ENCODE data around the gene ZNF675. TPM values are rescaled to one million over a fixed set of nuclear protein-coding genes. Genes with fewer than 3 reads are reported as not detected.

Gene ZNF675
- total and polyA plus RNA-seq, 12 donors = 3.8 to 34.5 (median 10.8) TPM

DNA sequence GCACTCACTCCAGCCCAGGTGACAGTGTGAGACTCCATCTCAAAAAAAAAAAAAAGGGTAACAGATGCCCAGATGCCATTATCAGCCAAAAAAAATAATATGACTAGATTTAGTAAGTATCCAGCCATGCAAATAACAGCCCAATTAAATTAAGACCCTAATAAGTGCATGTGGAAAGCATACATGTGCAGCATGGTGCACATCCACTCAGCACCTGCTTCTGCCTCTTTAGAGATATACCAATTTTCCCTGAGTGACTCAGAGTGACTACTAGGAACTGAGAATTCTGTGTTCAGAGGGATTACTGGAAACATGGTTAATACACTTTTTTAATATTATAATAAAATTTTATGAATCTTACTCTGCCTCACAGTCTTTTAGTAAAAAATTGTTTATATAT is 29.8 kb upstream of the ZNF675 start:
- no peak for TF ChIP-seq POLR2A (IDR thresholded peaks at IDR 0.05)
- TF ChIP-seq, protein P1, sequence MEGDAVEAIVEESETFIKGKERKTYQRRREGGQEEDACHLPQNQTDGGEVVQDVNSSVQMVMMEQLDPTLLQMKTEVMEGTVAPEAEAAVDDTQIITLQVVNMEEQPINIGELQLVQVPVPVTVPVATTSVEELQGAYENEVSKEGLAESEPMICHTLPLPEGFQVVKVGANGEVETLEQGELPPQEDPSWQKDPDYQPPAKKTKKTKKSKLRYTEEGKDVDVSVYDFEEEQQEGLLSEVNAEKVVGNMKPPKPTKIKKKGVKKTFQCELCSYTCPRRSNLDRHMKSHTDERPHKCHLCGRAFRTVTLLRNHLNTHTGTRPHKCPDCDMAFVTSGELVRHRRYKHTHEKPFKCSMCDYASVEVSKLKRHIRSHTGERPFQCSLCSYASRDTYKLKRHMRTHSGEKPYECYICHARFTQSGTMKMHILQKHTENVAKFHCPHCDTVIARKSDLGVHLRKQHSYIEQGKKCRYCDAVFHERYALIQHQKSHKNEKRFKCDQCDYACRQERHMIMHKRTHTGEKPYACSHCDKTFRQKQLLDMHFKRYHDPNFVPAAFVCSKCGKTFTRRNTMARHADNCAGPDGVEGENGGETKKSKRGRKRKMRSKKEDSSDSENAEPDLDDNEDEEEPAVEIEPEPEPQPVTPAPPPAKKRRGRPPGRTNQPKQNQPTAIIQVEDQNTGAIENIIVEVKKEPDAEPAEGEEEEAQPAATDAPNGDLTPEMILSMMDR (IDR thresholded peaks at IDR 0.05) = no peak
- Histone ChIP-seq H3K27me3 (no peaks in the 10 kb centered on the region), H3K36me3 (replicated peaks in 1 of 2) (no peaks in the 10 kb centered on the region), H3K27ac (no peak overlapping the region), H3K9me3 (replicated peaks in 1 of 3) (peaks cover 0 to 4% (median 0%) of the 10 kb centered on the region in 3 donors), H3K4me3 (no peak overlapping the region), H3K4me1 (replicated peaks in 1 of 2) (no peaks in the 10 kb centered on the region)
- intact Hi-C loops (cut with DNase I) = no loop called here
- no peak for DNase-seq

DNA sequence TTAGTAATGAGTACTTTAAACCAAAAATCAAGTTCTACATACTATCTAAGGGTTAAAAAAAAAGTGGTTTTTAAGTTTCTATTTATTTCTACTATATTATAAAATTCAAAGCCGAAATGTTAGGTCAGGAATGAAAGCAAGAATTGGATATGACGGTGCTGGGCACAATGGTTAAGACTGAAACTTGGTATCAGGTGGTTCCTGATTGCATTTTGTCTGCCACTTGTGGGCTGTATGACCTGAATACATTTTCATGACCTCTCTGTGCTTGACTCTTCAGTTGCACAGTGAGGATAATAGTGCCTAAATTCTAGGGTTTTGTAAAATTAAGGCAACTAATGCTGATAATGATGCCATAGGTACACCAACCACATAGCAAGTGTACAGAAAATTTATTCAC is 22.3 kb upstream of the ZNF675 start:
- no peak overlapping the region for H3K4me3 ChIP-seq
- H3K4me1 ChIP-seq (replicated peaks in 1 of 2) = no peaks in the 10 kb centered on the region
- no peaks in the 10 kb centered on the region for H3K36me3 ChIP-seq (replicated peaks in 1 of 2)
- H3K27me3 ChIP-seq = no peaks in the 10 kb centered on the region
- 33 to 42% (median 38%) methylated on average over 2 of the region's 2 CpGs for WGBS, 4 donors
- TF ChIP-seq, protein P1 (IDR thresholded peaks at IDR 0.05) = no peak
- TF ChIP-seq POLR2A (IDR thresholded peaks at IDR 0.05) = no peak
- no peak for DNase-seq
- no peak overlapping the region for H3K27ac ChIP-seq
- intact Hi-C loops (cut with DNase I) = no loop called here
- no peaks in the 10 kb centered on the region for H3K9me3 ChIP-seq (replicated peaks in 1 of 3)

GRCh38 chr19:23706657-23707056 is 19.6 kb upstream of the ZNF675 start:
- intact Hi-C loops (cut with DNase I) = no loop called here
- Histone ChIP-seq H3K36me3 (replicated peaks in 1 of 2) (no peaks in the 10 kb centered on the region), H3K4me3 (no peak overlapping the region), H3K27me3 (no peaks in the 10 kb centered on the region), H3K4me1 (replicated peaks in 1 of 2) (no peaks in the 10 kb centered on the region), H3K27ac (no peak overlapping the region), H3K9me3 (replicated peaks in 1 of 3) (no peaks in the 10 kb centered on the region)
- DNase-seq = no peak
- 44 to 89% (median 69%) methylated on average over 1 of the region's 1 CpG for WGBS, 4 donors
- TF ChIP-seq POLR2A (IDR thresholded peaks at IDR 0.05) = no peak
- TF ChIP-seq, protein P1 (IDR thresholded peaks at IDR 0.05) = no peak

GRCh38 chr19:23699521-23699860 is 12.5 kb upstream of the ZNF675 start:
- no peak for TF ChIP-seq POLR2A (IDR thresholded peaks at IDR 0.05)
- TF ChIP-seq, protein P1 (IDR thresholded peaks at IDR 0.05) = no peak
- WGBS, 4 donors = 71 to 94% (median 88%) methylated on average over 2 of the region's 2 CpGs

More at GRCh38 chr19:23699521-23699860, 12.5 kb upstream of the ZNF675 start:
- H3K4me1 ChIP-seq (replicated peaks in 1 of 2) = no peaks in the 10 kb centered on the region
- no peaks in the 10 kb centered on the region for H3K36me3 ChIP-seq (replicated peaks in 1 of 2)
- no peak overlapping the region for H3K27ac ChIP-seq
- H3K4me3 ChIP-seq = no peak overlapping the region
- intact Hi-C loops (cut with DNase I) = no loop called here
- no peaks in the 10 kb centered on the region for H3K27me3 ChIP-seq
- no peak for DNase-seq
- no peaks in the 10 kb centered on the region for H3K9me3 ChIP-seq (replicated peaks in 1 of 3)

All from adrenal gland (tissue), 12 donors.